SKM-1 treated with dmso at 0.1 percent for 144 hours (cell line): ENCODE results near the gene SLK.

Source experiments
- DNase-seq: peaks from one replicate; lab custom pipeline; 2025; ENCODE audit not compliant: unreplicated experiment; lab: John Stamatoyannopoulos, UW

SLK gene

GRCh38 chr10:104033401-104033930 is 66.5 kb downstream of the SLK start:
- no peak for DNase-seq

DNA sequence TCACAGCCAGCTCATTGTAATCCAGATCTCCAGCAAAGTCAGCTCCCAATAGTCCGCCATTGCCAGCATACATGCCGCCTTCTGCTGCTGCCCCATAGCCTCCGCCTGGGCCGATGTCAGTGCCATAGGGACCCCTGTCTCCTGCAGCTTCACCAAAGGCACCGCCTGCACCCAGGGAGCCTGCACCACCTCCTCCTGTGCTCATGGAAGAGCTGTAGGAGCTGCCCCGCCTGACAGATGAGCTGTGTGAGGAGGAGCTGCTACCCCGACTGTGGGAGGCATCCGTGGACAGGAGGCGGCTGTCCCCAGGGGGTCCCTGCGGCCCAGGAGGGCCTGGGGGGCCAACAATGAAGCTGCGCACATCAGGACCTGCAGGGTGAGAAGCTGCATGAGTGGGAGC is 67.0 kb downstream of the SLK start:
- DNase-seq, result no peak

GRCh38 chr10:104034401-104035193 is 67.7 kb downstream of the SLK start:
- no peak for DNase-seq

DNA sequence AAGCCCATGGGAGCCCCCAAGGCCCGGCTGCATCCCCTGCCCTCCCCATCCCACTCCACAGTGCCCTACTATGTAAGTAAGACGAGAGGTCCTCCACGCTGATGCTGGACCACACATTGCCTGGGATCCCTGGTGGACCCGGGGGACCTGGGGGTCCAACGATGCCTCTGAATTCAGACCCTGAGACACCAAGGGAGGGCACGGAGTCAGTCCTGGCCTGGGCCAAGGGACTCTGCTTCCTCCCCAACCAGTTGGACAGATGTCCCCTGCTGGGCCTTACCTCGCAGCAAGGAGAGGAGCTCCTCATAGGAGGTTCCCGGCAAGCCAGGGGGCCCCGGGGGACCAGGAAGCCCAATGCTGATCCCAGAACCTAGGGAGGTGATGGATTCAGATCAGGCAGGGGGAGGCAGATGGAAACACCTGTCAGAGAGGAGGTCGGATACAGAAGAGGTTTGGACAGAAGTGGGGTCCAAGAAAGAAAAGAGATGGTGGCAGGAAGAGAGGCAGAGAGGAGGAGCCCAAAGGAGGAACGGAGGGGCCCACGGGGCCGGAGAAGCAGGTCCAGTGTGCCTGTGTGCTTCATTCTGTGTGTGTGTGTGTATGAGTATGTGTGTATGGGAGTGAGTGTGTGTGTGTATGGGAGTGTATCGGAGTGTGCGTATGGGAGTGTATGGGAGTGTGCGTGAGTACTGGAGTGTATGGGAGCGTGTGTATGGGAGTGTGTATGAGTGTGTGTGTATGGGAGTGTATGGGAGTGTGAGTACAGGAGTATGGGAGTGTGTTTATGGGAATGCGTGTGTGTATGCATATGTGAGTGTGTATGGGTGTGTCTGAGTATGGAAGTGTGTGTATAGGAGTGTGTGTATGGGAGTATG is 68.5 kb downstream of the SLK start:
- DNase-seq, result no peak

DNA sequence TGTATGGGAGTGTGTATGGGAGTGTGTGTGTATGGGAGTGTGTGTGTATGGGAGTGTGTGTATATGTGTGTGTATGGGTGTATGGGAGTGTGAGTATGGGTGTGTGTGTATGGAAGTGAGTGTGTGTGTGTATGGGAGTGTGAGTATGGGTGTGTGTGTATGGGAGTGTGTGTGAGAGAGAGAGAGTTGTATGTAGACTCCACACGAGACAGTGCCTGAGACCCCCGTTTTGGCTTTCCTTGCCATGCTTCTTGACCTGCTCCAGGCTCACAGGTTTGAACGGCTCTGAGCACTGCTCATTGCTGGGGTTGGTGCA is 69.1 kb downstream of the SLK start:
- no peak for DNase-seq

DNA sequence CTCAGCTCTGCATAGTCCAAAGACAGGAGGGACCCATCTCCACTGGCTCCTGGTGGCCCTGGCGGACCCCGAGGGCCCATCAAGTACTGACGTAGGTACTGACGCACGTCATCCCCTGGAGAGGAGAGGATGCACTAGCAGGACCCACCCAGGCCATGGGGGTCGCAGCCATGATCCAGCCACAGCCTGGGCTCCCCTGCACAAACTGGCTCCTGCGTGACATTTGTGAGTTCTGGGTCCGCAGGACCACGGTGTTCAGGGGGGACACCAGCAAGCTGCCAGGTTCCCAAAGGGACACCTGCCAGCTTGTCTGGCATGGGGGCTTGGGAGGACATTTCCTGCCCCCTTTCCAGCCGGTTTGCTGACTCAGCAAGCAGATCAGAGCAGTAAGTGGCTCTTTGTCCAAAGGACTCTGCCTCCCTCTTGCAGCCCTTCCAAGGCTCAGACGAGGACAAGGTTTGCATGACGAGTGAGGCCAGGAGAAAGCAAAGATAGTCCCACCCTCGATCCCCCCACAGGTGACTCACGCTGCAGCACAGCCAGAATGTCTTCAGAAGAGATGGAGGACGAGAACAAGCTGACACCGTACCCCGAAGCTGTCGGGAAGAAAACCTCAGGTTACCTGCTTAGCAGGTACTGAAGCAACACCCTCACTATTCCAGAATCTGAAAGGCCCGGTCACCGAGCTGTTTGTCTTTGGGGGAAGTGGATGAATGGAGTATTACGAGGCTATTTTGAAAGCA is 69.7 kb downstream of the SLK start:
- DNase-seq, result no peak

GRCh38 chr10:104037261-104037951 is 70.5 kb downstream of the SLK start:
- no peak for DNase-seq

DNA sequence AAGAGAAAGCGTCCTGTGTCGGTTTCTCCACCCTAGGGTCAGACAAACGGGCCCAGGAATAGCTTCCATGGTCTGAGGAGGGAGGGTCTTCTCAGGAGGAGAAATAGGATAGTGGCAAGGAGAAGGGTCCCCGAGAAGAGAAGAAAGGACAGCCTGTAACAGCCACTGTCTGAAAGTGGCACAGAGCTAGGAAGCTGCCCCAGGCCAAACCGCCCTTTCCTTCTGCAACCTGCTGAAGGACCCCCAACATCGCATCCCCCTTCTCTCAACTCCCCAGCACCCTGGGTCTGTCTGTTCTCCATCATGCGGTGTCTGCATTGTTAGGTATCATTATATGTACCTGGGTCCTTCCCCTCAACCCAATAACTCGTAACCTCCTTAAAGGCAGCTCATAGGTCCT is 71.6 kb downstream of the SLK start:
- DNase-seq, result no peak

GRCh38 chr10:104038958-104039752 is 72.2 kb downstream of the SLK start:
- DNase-seq, result no peak

DNA sequence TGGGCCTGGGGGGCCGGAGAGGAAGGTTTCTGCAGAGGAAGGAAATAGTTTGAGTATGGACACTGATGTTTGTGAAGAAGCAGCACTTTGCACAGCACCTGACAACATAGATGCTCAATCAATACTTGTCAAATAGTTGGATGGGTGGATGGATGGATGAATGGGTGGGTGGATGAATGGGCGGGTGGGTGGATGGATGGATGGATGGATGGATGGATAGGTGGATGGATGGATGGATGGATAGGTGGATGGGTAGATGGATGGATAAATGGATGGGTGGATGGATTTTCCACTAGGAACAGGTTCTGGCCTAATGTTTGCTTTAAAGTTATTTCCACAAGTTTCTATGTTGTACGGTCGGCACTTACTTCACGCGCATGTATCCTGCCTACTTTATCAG is 73.4 kb downstream of the SLK start:
- no peak for DNase-seq

DNA sequence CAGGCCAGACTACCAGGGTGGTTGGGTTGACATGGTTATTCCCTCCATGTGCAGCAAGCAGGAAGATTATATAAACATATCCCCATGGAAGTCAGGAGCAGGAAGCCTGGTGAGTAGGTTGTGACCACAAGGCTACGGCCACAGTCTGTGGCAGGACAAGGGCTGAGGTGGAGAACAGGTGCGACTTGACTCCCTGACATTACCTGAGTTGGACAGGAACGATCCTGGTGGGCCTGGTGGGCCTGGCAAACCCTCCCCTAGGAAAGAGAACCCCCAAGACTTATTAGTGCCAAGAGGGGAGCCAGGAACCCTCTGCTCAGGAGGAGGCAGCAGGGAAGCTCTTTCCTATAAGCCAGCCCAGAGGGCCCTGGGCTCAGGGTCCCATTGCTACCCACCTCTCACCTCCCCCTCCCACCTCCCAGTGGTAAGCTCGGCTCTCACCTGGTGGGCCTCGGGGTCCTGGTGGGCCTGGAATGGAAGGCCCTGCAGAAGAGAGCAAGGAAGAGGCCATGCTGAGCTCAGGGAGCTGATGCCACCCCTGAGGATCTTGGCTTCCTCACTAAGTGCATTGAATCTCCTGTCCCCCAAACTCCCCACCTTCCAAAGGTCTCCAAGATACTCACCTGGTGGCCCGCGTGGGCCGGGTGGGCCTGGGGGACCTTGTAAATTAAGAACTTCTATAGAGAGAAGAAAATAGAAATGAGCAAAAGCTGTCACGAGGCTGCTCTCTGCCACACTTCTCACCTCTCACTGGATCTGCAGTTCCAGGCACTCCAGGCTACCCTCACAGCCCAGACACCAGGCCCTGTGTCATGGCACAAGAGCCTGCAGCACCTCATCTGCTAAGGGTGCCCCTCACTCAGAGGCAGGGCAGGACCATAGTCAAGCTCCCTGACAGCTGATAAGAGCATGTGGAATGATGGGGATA is 74.2 kb downstream of the SLK start:
- DNase-seq, result peak; percentile 83

- DNase-seq, result no peak
These were observed 75.1 kb downstream of the SLK start for GRCh38 chr10:104041891-104042535.

GRCh38 chr10:104043185-104043830 is 76.4 kb downstream of the SLK start:
- no peak for DNase-seq

DNA sequence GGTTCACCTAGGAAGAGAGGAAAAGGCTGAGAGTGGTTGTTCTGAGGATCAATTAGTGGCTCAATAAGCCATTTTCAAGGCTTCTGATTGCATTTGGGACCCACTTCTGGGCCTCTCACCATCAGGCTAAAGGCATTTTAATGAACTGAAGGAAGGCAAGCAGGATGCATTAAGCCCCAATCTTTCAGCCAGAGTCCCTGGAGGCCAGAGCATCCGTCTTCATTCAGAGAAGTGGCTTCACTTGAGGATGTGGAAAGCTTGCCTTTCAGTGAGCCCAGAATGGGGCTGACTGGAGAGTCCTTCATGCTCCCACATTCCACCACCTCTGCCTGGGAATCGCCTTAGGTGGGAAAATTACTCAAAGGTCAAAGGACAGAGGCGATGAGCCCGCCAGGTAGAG is 76.9 kb downstream of the SLK start:
- DNase-seq, result no peak

- no peak for DNase-seq
These were observed 78.5 kb downstream of the SLK start for GRCh38 chr10:104045151-104046089.

- DNase-seq, result no peak
These were observed 79.7 kb downstream of the SLK start for GRCh38 chr10:104046651-104047050.
